OCI-LY7 (cell line): ENCODE results near the gene MYBPC2.

Source experiments
- CTCF ChIP-seq: fragments of 200-600 bp; sonication (generic); conservative IDR thresholded peaks from 2 replicates; pipeline ENCODE4 v1.5.1; 2014; ENCODE audit warnings: mild to moderate bottlenecking, antibody characterized with exemption, low read length, moderate library complexity, mixed read lengths
- EZH2phosphoT487 ChIP-seq: fragments of 200-600 bp; sonication (generic); IDR thresholded peaks from 2 replicates; pipeline ENCODE4 v1.6.1; 2018; ENCODE audit warnings: low read depth, borderline replicate concordance, mild to moderate bottlenecking, mixed run types, antibody characterized with exemption, low read length, moderate library complexity, mixed read lengths

GRCh38 chr19:50433201-50434180, 799 bp downstream of the MYBPC2 start:
- TF ChIP-seq CTCF (no peak), EZH2phosphoT487 (no peak)
